T47D (cell line): ENCODE measurements around the gene ZDHHC16.
"Not testable (repeated sequence)": the region's sequence is repeated elsewhere in the genome, so short reads cannot be mapped to it uniquely, and the experiment has no call there.

Source experiments
- DNase-seq, 2 experiments: peaks; one replicate each; pipeline versions ENCODE4 v3.0.0 to v3.0.0-alpha.2; 2011 to 2012; ENCODE audit warnings: low read depth in 1 of 2, low spot score in 1 of 2
- JUND ChIP-seq: IDR thresholded peaks from 2 replicates; pipeline ENCODE4 v1.6.1; 2012; ENCODE audit warnings: low read depth
- in situ Hi-C: cut with HindIII; loops from 2 replicates; pipeline ENCODE4 v1.10.0; 2016; ENCODE audit warnings: low sequenced_read_pairs, low pct_unique_long_range_greater_than_20kb

Gene ZDHHC16

GRCh38 chr10:97416565-97416964 is 29.4 kb upstream of the ZDHHC16 start:
- TF ChIP-seq JUND: no peak
- in situ Hi-C loops: no loop called here

GRCh38 chr10:97423757-97424098 is 22.2 kb upstream of the ZDHHC16 start:
- in situ Hi-C loops, DNase-seq: not testable (repeated sequence)

More at GRCh38 chr10:97416565-97416964, 29.4 kb upstream of the ZDHHC16 start:
- no peak for DNase-seq

GRCh38 chr10:97425964-97426775 is 19.8 kb upstream of the ZDHHC16 start, which contains the start of gene PGAM1:
Gene PGAM1, plus strand, starts transcription at chr10:97426191. Its CDS starts 117 bp downstream, at chr10:97426308.
- in situ Hi-C loops: no loop called here
- DNase-seq: peak; percentile 99
- no peak for TF ChIP-seq JUND

GRCh38 chr10:97426776-97427570 is 19.0 kb upstream of the ZDHHC16 start:
- peak in 1 of 2 experiments; percentile 46 for DNase-seq
- TF ChIP-seq JUND: no peak
- in situ Hi-C loops: no loop called here

GRCh38 chr10:97427571-97428179 is 18.3 kb upstream of the ZDHHC16 start:
- in situ Hi-C loops: no loop called here
- DNase-seq: peak in 1 of 2 experiments; percentile 57
- TF ChIP-seq JUND: no peak

GRCh38 chr10:97428572-97428981 is 17.4 kb upstream of the ZDHHC16 start:
- no peak for DNase-seq
- TF ChIP-seq JUND: no peak
- in situ Hi-C loops: no loop called here

- in situ Hi-C loops: no loop called here
- TF ChIP-seq JUND: no peak
- DNase-seq: peak in 1 of 2 experiments; percentile 59
Measured at GRCh38 chr10:97434055-97434454, 11.9 kb upstream of the ZDHHC16 start.

GRCh38 chr10:97434557-97434956 is 11.4 kb upstream of the ZDHHC16 start:
- TF ChIP-seq JUND: no peak
- in situ Hi-C loops: no loop called here

GRCh38 chr10:97435211-97435610 is 10.8 kb upstream of the ZDHHC16 start:
- no peak for DNase-seq
- in situ Hi-C loops: no loop called here
- TF ChIP-seq JUND: no peak

More at GRCh38 chr10:97434557-97434956, 11.4 kb upstream of the ZDHHC16 start:
- no peak for DNase-seq

GRCh38 chr10:97442277-97442676 is 3.7 kb upstream of the ZDHHC16 start:
- no peak for TF ChIP-seq JUND
- in situ Hi-C loops: no loop called here
- no peak for DNase-seq

GRCh38 chr10:97444212-97444611 is 1.8 kb upstream of the ZDHHC16 start:
- DNase-seq: no peak
- in situ Hi-C loops: no loop called here
- TF ChIP-seq JUND: no peak

- no peak for TF ChIP-seq JUND
Measured at GRCh38 chr10:97445357-97445721, 636 bp upstream of the ZDHHC16 start.

GRCh38 chr10:97450828-97451227 is 4.9 kb downstream of the ZDHHC16 start:
- in situ Hi-C loops: no loop called here
- peak in 1 of 2 experiments; percentile 32 for DNase-seq
- no peak for TF ChIP-seq JUND

More at GRCh38 chr10:97445357-97445721, 636 bp upstream of the ZDHHC16 start:
- DNase-seq: no peak
- in situ Hi-C loops: no loop called here
